ENCODE results near the gene ITGAL.
"Not testable (repeated sequence)": the region's sequence is repeated elsewhere in the genome, so short reads cannot be mapped to it uniquely, and the experiment has no call there.

Gene ITGAL

GRCh38 chr16:30472328-30472942, at the start of gene ITGAL:
TSS of gene ITGAL (plus strand) at chr16:30472742. CDS start at chr16:30472838, 96 bp downstream.
- DNase-seq: peak; percentile 88

- DNase-seq: no peak
Measured at GRCh38 chr16:30428055-30428454, 44.5 kb upstream of the ITGAL start.

- DNase-seq: no peak
Measured at GRCh38 chr16:30429418-30429677, 43.2 kb upstream of the ITGAL start.

- peak; percentile 97 to 98 for DNase-seq
Measured at GRCh38 chr16:30429678-30430427, 42.7 kb upstream of the ITGAL start, which contains the start of gene DCTPP1. TSS of gene DCTPP1 (minus strand) at chr16:30430030. CDS start at chr16:30429980, 50 bp downstream.

GRCh38 chr16:30430428-30430970, 42.0 kb upstream of the ITGAL start:
- DNase-seq: no peak

- DNase-seq: peak; percentile 86 to 87
Measured at GRCh38 chr16:30434852-30435251, 37.7 kb upstream of the ITGAL start.

GRCh38 chr16:30437511-30438046, 35.0 kb upstream of the ITGAL start:
- no peak for DNase-seq

- no peak for DNase-seq
Measured at GRCh38 chr16:30438835-30439234, 33.7 kb upstream of the ITGAL start.

GRCh38 chr16:30439720-30440348, 32.7 kb upstream of the ITGAL start:
- DNase-seq: no peak

- no peak for DNase-seq
Measured at GRCh38 chr16:30443631-30444030, 28.9 kb upstream of the ITGAL start.

GRCh38 chr16:30444231-30445148, 28.1 kb upstream of the ITGAL start:
- DNase-seq: no peak

GRCh38 chr16:30445149-30445407, 27.5 kb upstream of the ITGAL start:
- no peak for DNase-seq

GRCh38 chr16:30445408-30446202, 26.9 kb upstream of the ITGAL start, which contains the start of gene SEPHS2:
TSS of gene SEPHS2 (minus strand) at chr16:30445874. CDS start at chr16:30445727, 147 bp downstream.
- DNase-seq: peak; percentile 99 to 100

- DNase-seq: no peak
Measured at GRCh38 chr16:30446203-30446595, 26.3 kb upstream of the ITGAL start.

GRCh38 chr16:30447512-30448226, 24.9 kb upstream of the ITGAL start:
- no peak for DNase-seq

- DNase-seq: no peak
Measured at GRCh38 chr16:30449116-30449435, 23.5 kb upstream of the ITGAL start.

- DNase-seq: not testable (repeated sequence)
Measured at GRCh38 chr16:30452709-30453580, 19.6 kb upstream of the ITGAL start.

GRCh38 chr16:30456302-30456701, 16.2 kb upstream of the ITGAL start:
- DNase-seq: no peak

- no peak for DNase-seq
Measured at GRCh38 chr16:30457256-30457655, 15.3 kb upstream of the ITGAL start.
